ENCODE data around the gene USP22. TPM values are rescaled to one million over a fixed set of nuclear protein-coding genes. Genes with fewer than 3 reads are reported as not detected.

USP22 gene
- total RNA-seq, 4 donors from 2014 or later: 87.4 to 128 (median 96.3) TPM

DNA sequence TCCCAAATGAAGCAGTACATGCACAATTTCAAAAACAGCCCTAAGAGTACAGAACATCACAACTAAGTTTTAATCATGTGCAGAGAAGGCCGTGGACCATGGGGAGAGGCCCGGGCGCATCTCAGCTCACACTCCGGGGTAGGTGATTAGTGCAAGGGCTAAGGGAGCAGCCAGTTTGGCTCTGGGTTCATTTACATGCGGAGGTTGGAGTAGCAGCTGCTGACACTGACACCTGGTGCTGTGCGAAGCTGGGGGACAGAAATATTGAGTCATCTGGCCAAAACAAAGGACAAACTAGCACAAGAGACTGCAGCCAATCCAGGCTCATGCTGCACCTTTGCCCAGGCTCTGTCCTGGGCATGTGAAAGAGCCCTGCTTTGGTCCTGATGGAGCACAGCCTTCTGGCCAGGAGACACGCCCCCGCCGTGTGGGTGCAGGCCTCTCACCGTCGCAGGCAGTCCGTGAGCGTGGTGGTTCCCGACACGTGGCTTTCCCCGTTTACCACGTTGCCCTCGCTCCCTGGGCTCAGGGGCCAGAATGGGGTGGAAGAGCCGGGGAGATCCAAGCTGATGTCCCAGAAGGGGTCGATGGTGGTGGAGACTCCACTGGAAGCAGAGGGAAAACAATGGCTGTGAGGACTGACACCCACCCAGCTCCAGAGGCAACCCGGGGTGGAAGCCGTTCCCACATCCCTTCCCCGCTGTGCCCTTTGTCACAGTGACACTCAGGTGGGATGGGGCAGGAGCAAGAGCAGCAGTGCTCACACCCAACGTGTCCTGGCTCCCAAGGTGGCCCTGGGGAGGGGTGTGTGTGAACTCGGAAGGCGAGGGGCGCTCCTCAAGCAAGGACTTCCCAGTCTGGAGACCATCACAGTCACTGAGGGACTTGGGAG, 31.9 kb downstream of the USP22 start:
- TF ChIP-seq, protein P1, sequence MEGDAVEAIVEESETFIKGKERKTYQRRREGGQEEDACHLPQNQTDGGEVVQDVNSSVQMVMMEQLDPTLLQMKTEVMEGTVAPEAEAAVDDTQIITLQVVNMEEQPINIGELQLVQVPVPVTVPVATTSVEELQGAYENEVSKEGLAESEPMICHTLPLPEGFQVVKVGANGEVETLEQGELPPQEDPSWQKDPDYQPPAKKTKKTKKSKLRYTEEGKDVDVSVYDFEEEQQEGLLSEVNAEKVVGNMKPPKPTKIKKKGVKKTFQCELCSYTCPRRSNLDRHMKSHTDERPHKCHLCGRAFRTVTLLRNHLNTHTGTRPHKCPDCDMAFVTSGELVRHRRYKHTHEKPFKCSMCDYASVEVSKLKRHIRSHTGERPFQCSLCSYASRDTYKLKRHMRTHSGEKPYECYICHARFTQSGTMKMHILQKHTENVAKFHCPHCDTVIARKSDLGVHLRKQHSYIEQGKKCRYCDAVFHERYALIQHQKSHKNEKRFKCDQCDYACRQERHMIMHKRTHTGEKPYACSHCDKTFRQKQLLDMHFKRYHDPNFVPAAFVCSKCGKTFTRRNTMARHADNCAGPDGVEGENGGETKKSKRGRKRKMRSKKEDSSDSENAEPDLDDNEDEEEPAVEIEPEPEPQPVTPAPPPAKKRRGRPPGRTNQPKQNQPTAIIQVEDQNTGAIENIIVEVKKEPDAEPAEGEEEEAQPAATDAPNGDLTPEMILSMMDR (IDR thresholded peaks at IDR 0.05; ENCODE audit: low read depth): no peak

- TF ChIP-seq, protein P1 (IDR thresholded peaks at IDR 0.05; ENCODE audit: low read depth): no peak
These were observed 33.7 kb downstream of the USP22 start for GRCh38 chr17:21008992-21009671.

GRCh38 chr17:21008160-21008915, 34.5 kb downstream of the USP22 start:
- TF ChIP-seq, protein P1 (IDR thresholded peaks at IDR 0.05; ENCODE audit: low read depth): no peak

DNA sequence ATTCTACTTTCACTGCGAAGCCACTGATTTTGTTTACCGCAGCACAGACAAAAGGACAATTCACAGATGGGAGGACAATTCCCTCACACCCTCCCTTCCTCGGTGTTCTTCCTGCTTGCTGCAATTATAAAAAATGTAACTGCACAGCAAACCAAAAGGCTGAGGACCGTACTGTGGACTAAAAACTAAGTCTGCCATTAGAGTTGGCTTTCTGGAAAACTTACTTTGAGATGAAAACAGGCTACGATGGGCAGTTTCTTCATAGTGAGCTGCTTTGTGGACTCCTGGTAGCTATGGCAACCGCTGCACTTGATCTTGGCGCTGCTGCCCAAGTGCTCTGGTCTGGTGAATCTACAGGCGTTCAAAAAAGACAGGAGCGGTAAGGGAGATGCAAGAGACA, 35.2 kb downstream of the USP22 start:
- TF ChIP-seq, protein P1 (IDR thresholded peaks at IDR 0.05; ENCODE audit: low read depth): no peak

GRCh38 chr17:21005803-21006202, 37.0 kb downstream of the USP22 start:
- TF ChIP-seq, protein P1 (IDR thresholded peaks at IDR 0.05; ENCODE audit: low read depth): no peak

DNA sequence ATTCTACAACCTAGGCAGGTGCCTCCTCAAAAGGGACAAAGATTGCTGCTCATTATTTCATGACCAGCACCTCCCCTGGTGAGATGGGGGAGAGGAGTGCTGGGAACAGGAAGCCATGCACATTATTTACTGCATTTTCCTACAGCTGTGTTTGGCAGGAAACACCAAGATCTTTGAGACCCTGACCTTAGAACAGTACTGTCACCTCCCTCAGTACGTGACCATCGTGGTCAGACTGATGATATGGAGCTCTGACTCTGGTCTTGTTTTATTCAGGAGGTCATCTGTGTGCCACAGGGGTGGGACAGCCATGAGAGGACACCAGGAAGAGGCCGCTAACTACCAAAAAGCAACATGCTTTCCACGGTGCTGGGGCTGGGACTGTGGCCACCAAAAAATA, 37.4 kb downstream of the USP22 start:
- TF ChIP-seq, protein P1 (IDR thresholded peaks at IDR 0.05; ENCODE audit: low read depth): no peak

Data from subcutaneous adipose tissue (tissue), 4 donors.